Stimulated activated CD4-positive, alpha-beta T cell treated with anti-CD3 and anti-CD28 coated beads, TNF-alpha, amount 100 ng/mL, for 48 hours (primary cell): ENCODE data around the gene DNAJB12.
"Not testable (repeated sequence)": the region's sequence is repeated elsewhere in the genome, so short reads cannot be mapped to it uniquely, and the experiment has no call there.

Experiments
- DNase-seq, 3 donors: peaks; one replicate each; pipeline ENCODE4 v3.0.0-alpha.2; 2020; ENCODE audit warnings: low read depth in 3 of 3

DNAJB12 gene

GRCh38 chr10:72353965-72354355 lies 759 bp downstream of the DNAJB12 start:
- DNase-seq: no peak

GRCh38 chr10:72353028-72353964 lies 1.4 kb downstream of the DNAJB12 start:
- DNase-seq: no peak

DNA sequence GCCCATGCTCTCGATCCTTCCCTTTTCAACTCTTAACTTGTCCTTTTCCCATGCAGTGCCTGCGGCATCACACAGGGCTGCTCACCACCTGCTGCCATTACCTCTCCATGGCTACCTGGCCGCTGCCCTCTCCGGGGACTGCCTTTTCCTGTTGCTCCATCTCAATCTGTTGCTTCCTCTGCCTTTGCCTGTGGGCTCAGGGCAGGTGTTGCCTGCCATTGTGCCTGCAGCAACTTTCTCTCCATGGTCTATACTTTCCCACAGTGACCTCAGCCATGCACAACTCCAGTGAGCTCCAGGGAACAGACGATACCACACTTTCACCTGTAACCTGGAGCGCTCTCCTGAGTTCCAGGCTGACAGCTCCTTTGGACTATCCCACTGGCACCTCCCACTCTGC lies 3.2 kb downstream of the DNAJB12 start:
- DNase-seq: no peak

DNA sequence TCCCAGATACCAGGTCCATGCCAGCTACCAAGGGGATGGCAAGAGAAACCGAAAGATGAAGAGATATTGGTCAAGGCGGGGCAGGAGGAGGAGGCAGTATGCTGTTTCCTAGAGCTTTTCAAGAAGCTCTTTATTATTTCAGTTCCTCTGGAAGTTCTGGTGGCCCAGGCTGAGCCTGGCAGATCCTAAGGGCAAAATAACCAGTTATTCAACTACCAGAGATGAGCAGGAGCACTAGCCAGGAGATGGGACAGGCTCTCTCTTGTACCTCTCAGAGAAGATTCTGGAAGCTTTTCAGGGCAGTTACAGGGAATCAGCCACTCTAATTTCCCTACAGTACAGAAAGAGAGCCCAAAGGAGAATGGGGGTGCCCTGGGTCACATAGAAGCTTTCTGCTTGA lies 5.3 kb downstream of the DNAJB12 start:
- no peak for DNase-seq

- no peak for DNase-seq
These were observed 6.4 kb downstream of the DNAJB12 start for GRCh38 chr10:72348282-72348681.

- DNase-seq: not testable (repeated sequence)
These were observed 8.6 kb downstream of the DNAJB12 start for GRCh38 chr10:72346117-72346516.

GRCh38 chr10:72344932-72345331 lies 9.8 kb downstream of the DNAJB12 start:
- no peak for DNase-seq

DNA sequence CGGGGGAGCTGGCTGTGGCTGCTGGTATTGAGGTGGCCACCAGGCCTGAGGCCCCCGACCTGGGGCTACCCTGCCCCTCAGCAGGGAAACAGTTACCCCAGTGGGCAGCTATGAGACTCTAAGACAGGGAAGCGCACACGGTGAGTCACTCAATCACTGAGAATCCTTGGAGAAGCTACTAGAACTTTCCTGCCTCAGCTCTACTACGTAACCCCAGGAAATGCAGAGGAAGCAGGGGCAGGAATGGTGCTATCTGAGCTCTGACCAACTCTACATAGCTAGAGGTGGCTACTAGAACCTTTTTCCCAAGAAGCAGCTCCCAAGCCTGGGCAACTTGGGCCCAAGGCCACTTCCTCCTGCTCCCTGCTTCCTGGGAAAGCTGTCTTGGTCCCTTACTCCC lies 11.8 kb downstream of the DNAJB12 start:
- no peak for DNase-seq

DNA sequence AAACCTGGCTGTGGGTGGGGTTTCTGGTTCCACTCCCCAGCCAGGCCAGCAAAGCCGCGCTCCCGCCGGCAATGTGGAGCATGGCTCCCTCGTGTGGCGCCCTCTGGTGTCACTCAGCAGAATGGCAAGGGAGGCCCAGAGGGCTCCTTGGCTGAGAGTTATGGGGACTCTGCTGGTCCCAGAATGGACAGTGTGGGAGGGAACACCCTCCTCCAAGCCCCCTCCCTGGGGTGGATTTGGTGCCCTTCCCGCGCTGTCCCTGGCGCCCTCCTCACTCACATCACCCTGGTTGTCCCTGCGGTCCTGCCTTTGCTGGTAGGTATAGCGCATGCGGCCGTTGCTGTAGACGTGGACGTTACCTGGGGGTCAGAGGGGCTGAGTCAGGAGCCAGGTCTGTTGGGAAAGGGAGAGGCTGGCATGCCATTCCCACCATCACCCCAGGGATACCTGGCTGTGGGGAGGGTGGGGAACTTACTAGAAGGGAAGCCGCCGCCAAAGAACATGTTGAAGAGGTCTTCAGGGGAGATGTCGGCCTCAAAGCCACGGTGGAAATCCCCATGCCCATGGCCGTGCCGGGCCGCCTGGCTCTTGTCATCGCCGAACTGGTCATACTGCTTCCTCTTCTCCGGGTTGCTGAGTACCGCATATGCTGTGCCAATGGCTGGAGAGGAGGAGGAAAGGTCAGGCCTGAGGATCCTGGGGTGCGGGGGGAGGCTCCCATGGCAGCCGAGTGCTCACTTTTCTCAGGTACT lies 14.0 kb downstream of the DNAJB12 start:
- peak in 1 of 3 donors; percentile 77 for DNase-seq

- no peak for DNase-seq
These were observed 16.5 kb downstream of the DNAJB12 start for GRCh38 chr10:72338180-72338579.

DNA sequence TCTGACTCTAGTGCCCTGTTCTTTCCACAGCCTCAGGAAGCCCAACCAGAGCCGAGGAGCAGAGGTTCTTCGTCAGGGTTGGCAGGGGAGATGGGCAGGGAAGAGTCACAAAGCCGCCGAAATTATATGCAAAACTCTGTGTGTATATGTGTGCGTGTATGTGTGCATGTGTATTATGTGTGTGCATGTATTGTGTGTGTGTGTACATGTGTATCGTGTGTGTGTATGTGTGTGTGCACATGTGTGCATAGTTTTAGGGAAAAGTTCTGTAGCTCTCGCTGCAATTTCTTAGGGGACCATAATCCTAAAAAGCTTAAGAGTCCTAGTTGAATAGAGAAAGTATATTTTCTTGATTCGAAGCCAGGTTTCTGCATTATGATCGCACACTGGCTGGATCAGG lies 17.0 kb downstream of the DNAJB12 start:
- no peak for DNase-seq

GRCh38 chr10:72337039-72337629 lies 17.6 kb downstream of the DNAJB12 start:
- DNase-seq: peak in 1 of 3 donors; percentile 60

DNA sequence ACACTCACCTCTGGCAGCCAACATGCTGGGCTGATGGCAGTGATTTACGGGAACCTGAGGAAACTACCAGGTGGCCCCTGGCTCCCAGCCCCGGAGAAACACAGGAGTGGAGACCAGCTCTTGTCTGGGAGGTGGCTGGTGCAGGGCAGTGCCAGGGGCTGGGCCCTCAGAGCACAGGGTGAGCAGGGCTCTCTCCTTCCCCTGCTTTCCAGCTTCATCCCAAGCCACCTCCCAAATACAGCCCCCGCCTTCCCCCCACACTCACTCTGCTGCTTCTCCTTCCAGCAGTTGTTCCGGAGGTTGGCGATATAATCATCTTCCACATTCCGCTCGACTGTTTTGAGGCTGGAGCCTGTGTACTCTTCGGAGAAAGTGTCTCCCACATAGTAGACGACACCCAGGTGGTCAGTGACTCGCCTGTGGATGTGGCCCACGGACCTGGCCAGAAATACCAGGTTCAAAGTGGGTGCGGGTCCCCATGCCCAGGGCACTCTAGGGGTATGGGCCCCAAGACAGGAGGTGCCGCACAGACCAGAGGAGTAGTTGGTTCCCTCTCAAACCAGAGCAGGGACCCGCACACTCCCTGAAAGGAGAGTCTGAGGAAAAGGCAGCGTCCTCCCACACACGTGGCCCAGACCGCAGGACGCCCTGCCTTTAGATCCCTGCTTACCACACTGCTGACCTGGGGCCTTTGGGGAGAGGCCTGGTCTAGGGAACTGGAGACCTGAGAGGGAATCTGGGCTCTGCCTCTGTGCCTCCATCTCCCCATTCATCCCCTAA lies 18.3 kb downstream of the DNAJB12 start:
- DNase-seq: no peak

GRCh38 chr10:72335394-72336258 lies 19.1 kb downstream of the DNAJB12 start:
- DNase-seq: no peak

- DNase-seq: peak in 2 of 3 donors; percentile 77 to 85
These were observed 19.8 kb downstream of the DNAJB12 start for GRCh38 chr10:72334825-72335393.

GRCh38 chr10:72334196-72334824 lies 20.4 kb downstream of the DNAJB12 start:
- no peak for DNase-seq

DNA sequence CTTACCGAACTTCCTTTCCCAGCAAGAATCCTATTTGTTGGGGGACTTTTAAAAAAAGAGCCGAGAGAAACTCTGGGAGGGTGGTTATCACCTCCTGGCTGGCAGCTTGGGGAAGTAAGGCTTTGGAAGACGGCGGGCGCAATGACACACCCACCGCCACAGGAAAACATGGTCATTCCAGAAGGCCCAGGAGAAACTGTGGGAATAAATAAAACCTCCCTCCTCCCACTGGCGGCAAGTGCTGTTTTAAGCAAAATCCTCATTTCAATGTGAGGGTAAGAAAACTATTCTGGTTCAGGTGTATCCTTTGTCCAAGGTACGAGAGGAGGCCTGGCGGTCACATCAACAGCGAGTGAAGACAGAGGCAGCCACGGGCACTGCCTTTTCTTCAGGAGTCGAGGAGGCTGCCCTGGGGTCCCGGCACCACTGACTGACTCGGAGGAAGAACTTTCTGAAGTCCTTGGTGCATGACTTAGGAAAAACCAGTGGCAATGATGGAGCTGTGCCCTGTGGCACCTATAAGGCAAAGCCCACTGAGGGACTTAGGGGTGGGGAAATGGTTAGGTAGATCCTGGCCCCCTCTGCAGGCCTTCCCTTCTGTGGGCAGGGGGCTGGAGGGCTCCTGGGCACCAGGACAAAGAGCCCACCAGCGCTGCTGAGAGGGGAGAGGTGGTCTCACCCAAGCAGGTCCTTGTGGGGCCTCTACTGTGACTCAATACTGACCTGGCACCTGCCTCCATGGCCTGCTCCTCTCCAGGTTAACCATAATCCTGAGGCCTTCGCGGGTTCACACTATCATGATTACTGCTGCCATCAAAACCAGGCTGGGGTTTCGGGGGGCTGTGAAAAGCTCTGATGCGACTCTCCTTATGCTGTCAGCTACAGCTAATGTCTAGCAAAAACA lies 21.4 kb downstream of the DNAJB12 start:
- no peak for DNase-seq

DNA sequence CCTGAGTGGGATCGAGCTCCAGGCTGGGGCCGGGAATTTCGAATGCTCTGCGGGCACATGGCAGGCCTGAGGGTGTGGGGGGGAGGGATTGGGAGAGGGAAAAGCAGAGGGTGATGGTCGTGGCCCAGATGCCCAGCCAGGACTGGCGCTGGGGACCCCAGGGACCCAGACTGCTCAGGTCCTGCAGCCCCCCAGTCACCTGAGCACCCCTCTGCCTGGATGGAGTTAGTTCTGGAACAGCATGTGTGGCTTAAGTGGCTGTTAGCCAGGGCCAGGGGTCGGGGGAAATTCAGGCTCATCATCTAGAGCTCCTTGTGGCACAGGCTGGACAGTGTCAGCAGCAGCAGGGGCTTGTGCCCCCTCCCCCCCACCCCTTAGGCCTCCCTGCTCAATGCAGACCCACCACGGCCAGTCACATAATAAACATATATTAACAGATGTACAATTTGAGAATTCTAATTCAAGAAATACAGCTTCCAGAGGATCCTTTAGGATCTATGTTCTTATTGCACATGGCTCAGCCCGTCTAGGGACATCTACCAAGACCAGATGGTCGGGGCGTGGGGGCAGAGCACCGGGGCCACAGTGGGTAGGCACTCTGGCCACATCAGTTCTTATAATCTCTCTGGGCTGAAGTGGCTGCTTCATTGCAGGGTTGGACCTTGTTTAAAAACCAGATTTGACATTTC lies 22.2 kb downstream of the DNAJB12 start:
- no peak for DNase-seq
